Activated T-cell treated with anti-CD3 and anti-CD28 coated beads, Interleukin-2, amount 50 U/mL, for 4 hours (primary cell): ENCODE measurements around the gene RILPL1. TPM values are rescaled to one million over a fixed set of nuclear protein-coding genes. Genes with fewer than 3 reads are reported as not detected.
"Not testable (repeated sequence)": the region's sequence is repeated elsewhere in the genome, so short reads cannot be mapped to it uniquely, and the experiment has no call there.

Experiments
- ATAC-seq, 2 donors: fragments of 200-7000 bp; cut with Tn5 transposase; one replicate each; pipeline ENCODE4 v1.10.0; 2021
- DNase-seq: peaks from one replicate; pipeline ENCODE4 v3.0.0-alpha.2; 2020
- H3K27me3 Mint-ChIP-seq: one replicate; pipeline ENCODE4 v1.8.0; 2021; ENCODE audit warnings: low read depth, mixed read lengths
- H3K36me3 Mint-ChIP-seq: one replicate; pipeline ENCODE4 v1.8.0; 2022; ENCODE audit warnings: mixed read lengths; ENCODE audit not compliant: insufficient read depth
- H3K4me1 Mint-ChIP-seq: one replicate; pipeline ENCODE4 v1.8.0; 2021; ENCODE audit warnings: low read depth, mixed read lengths
- H3K4me3 Mint-ChIP-seq: one replicate; pipeline ENCODE4 v1.8.0; 2021; ENCODE audit warnings: mild to moderate bottlenecking, moderate library complexity, mixed read lengths
- H3K9me3 Mint-ChIP-seq: one replicate; pipeline ENCODE4 v1.8.0; 2021; ENCODE audit warnings: mixed read lengths
- total RNA-seq, 3 donors: library from RNA; stranded (reverse); gene quantifications; one replicate each; pipeline ENCODE4 v1.2.1, GENCODE V29; 2021

Gene RILPL1
- total RNA-seq, 3 donors from 2014 or later: 2.6 to 3.3 (median 2.9) TPM

DNA sequence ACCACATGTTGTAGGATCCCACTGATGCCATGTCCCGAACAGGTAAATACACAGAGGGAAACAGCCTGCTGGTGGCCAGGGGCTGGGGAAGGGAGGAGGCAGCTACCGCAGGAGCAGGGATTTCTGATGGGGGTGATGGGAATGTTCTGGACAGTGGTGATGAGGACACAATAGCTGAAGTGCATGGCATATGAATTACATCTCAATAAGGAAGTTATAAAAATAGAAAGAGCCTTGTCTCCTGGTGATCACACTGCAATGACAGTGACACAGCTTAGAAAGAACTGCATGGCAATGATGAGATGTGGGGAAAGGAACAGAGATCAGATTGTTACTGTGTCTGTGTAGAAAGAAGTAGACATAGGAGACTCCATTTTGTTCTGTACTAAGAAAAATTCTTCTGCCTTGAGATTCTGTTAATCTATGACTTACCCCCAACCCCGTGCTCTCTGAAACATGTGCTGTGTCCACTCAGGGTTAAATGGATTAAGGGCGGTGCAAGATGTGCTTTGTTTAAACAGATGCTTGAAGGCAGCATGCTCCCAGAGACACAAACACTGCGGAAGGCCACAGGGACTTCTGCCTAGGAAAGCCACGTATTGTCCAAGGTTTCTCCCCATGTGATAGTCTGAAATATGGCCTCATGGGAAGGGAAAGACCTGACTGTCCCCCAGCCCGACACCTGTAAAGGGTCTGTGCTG is 41.0 kb downstream of the RILPL1 start:
- not testable (repeated sequence) for H3K4me1 Mint-ChIP-seq, H3K27me3 Mint-ChIP-seq, H3K9me3 Mint-ChIP-seq, H3K36me3 Mint-ChIP-seq, ATAC-seq, H3K4me3 Mint-ChIP-seq, DNase-seq

GRCh38 chr12:123491481-123491880 is 42.0 kb downstream of the RILPL1 start:
- DNase-seq (no peak), ATAC-seq (no peak)
- Mint-ChIP-seq H3K9me3 (no peaks in the 10 kb centered on the region), H3K27me3 (no peaks in the 10 kb centered on the region), H3K4me3 (no peak overlapping the region), H3K36me3 (no peaks in the 10 kb centered on the region), H3K4me1 (no peaks in the 10 kb centered on the region)

GRCh38 chr12:123491056-123491455 is 42.5 kb downstream of the RILPL1 start:
- no peaks in the 10 kb centered on the region for H3K36me3 Mint-ChIP-seq
- H3K4me1 Mint-ChIP-seq: peaks cover 1% of the 10 kb centered on the region
- H3K27me3 Mint-ChIP-seq: no peaks in the 10 kb centered on the region
- no peak for ATAC-seq
- no peak for DNase-seq
- no peaks in the 10 kb centered on the region for H3K9me3 Mint-ChIP-seq
- no peak overlapping the region for H3K4me3 Mint-ChIP-seq

DNA sequence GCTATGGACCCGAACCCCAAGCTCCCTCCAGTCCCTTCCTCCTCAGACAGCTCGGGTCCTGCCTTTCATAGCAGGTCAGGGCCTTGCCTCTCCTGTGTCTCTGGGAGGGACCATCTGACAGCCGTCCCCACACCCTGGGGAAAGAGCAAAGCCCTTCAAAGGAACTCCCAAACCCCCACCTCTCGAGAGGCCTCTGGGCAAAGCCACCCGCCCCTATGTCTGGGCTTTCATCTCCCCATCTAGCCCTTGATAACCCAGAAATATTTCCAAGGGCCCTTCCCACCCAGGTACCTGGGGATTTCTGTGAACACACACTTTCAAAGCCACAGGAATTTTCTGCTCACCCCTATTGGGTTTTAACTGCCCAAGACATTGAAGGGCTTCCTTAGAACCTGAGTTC is 43.4 kb downstream of the RILPL1 start:
- ATAC-seq (no peak), DNase-seq (no peak)
- H3K4me3 Mint-ChIP-seq: no peak overlapping the region
- H3K9me3 Mint-ChIP-seq: no peaks in the 10 kb centered on the region
- H3K36me3 Mint-ChIP-seq: no peaks in the 10 kb centered on the region
- no peaks in the 10 kb centered on the region for H3K27me3 Mint-ChIP-seq
- peaks cover 3% of the 10 kb centered on the region for H3K4me1 Mint-ChIP-seq

- peaks cover 8% of the 10 kb centered on the region for H3K4me1 Mint-ChIP-seq
- ATAC-seq: no peak
- H3K36me3 Mint-ChIP-seq: no peaks in the 10 kb centered on the region
- no peaks in the 10 kb centered on the region for H3K27me3 Mint-ChIP-seq
- no peak for DNase-seq
- no peaks in the 10 kb centered on the region for H3K9me3 Mint-ChIP-seq
- no peak overlapping the region for H3K4me3 Mint-ChIP-seq
Observed at GRCh38 chr12:123489580-123489979, 43.9 kb downstream of the RILPL1 start.

DNA sequence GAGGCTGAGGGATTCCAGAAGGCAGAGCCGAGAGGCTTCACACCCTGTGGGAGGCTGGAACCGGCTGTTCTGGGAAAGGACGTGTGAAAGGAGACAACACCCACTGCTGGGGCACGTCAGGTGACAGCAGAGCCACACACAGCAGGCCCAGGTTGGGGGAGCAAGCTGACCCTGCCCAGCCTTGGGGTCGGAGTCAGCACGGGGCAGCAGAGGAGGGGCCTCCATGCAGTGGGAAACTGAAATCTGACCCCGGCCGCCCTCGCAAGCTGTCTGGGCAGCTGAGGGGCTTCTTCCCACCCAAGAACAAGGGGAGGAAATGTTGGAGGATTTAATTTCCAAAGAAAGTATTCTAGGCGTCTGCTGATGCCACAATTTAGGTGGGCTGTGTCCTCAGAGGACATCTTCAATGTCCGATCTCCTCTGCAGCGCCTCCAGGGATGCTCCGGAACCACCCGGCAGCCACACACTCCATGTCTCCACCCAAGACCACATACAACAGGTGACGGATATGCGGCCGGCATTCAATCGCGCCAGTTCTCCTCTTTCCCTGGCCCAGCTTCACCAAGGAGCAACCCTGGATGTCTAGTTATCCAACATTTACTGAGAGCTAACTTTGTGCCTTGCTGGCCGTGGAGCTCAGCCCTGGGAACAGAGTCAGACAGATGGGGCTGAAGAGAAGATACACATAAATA is 44.8 kb downstream of the RILPL1 start:
- no peak overlapping the region for H3K4me3 Mint-ChIP-seq
- peaks cover 17% of the 10 kb centered on the region for H3K4me1 Mint-ChIP-seq
- no peaks in the 10 kb centered on the region for H3K36me3 Mint-ChIP-seq
- ATAC-seq (no peak), DNase-seq (no peak)
- no peaks in the 10 kb centered on the region for H3K9me3 Mint-ChIP-seq
- H3K27me3 Mint-ChIP-seq: no peaks in the 10 kb centered on the region

DNA sequence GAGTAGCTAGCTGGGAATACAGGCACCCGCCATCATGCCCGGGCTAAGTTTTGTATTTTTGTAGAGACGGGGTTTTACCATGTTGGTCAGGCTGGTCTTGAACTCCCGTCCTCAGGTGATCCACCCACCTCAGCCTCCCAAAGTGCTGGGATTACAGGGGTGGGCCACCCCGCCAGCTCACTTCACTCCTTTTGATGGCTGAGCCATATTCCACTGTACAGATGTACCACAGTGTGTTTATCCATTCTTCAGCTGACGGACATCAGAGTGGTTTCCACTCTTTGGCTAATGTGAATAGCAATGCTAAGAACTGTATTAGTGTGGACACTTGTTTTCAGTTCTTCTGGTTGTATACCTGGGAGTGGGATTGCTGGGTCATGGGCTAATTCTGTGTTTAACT is 46.1 kb downstream of the RILPL1 start:
- Mint-ChIP-seq H3K9me3 (no peaks in the 10 kb centered on the region), H3K4me1 (peaks cover 19% of the 10 kb centered on the region), H3K4me3 (no peak overlapping the region), H3K36me3 (no peaks in the 10 kb centered on the region), H3K27me3 (no peaks in the 10 kb centered on the region)
- ATAC-seq (no peak), DNase-seq (no peak)

DNA sequence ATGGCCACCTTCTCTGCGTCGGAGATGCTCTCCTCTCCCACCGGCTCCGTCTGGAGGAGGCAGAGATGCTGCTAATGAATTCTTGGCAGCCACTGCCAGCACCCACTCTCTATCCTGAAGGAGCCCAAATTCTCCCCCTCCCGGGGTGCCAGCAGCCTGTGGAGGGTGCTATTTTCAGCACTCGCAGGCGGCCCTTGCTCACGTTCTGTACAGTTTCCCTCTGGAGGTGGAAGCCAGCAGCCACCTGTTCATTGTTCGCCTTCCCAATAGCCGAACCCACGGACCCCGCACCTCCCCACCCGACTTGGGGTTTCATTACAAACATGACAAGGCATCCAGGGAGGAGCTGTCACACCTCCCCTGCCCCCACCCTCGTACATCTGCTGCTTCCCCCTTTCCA is 47.8 kb downstream of the RILPL1 start:
- Mint-ChIP-seq H3K9me3 (no peaks in the 10 kb centered on the region), H3K27me3 (no peaks in the 10 kb centered on the region), H3K36me3 (no peaks in the 10 kb centered on the region), H3K4me1 (peaks cover 19% of the 10 kb centered on the region), H3K4me3 (no peak overlapping the region)
- ATAC-seq: no peak
- DNase-seq: no peak

DNA sequence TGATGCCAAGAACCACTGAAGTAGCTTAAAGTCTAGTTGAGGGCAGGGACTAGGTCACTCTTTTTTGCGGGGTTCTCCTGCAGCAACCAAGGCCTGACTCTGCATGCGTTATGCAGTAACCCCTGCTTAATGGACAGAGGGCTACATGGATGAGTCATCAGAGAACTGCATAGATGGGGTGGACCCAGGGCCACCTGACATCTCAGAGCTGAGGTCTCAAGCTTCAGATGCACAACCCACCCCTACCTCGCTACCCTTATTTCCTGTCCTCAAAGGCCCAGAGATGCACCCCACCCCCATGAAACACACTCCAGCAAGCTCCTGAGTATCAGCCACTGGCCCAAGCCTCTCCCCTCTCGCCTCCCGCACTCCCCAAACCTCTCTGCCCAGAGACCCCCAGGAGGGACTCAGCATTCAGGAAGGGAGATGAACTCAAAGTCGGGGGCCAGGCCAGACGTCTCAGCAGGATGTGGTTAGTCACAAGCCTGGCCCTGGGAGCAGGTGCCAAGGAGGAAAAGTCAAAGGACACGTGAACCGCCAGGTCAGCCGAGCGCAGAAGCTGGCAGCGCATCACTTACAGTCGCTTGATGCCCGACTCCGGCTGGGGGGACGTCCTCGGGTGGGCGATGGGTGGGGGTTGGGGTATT is 49.8 kb downstream of the RILPL1 start:
- no peak overlapping the region for H3K4me3 Mint-ChIP-seq
- H3K4me1 Mint-ChIP-seq: peaks cover 27% of the 10 kb centered on the region
- no peaks in the 10 kb centered on the region for H3K27me3 Mint-ChIP-seq
- H3K36me3 Mint-ChIP-seq: no peaks in the 10 kb centered on the region
- no peaks in the 10 kb centered on the region for H3K9me3 Mint-ChIP-seq
- DNase-seq (no peak), ATAC-seq (peak in 1 of 2 donors; percentile 46)

- Mint-ChIP-seq H3K27me3 (no peaks in the 10 kb centered on the region), H3K36me3 (no peaks in the 10 kb centered on the region), H3K4me3 (no peak overlapping the region), H3K4me1 (peaks cover 27% of the 10 kb centered on the region), H3K9me3 (no peaks in the 10 kb centered on the region)
- DNase-seq (no peak), ATAC-seq (no peak)
Observed at GRCh38 chr12:123482876-123483275, 50.6 kb downstream of the RILPL1 start.

DNA sequence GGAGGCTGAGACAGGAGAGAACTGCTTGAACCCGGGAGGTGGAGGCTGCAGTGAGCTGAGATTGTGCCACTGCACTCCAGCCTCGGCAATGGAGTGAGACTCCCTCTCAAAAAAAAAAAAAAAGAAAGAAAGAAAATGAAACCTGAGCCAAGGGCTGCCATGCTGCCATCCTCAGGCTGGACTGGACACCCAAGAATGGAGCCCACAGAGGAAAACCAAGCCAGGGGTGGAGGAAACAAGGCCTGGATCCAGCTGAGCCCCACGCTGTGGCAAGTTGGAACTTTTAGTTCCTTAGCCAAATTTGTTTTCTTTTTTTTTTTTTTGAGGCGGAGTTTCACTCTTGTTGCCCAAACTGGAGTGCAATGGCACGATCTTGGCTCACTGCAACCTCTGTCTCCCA is 52.3 kb downstream of the RILPL1 start:
- H3K9me3 Mint-ChIP-seq: not testable (repeated sequence)
- peaks cover 32% of the 10 kb centered on the region for H3K4me1 Mint-ChIP-seq

GRCh38 chr12:123479442-123480180 is 53.9 kb downstream of the RILPL1 start:
- ATAC-seq (no peak), DNase-seq (no peak)
- Mint-ChIP-seq H3K9me3 (no peaks in the 10 kb centered on the region), H3K4me1 (peaks cover 35% of the 10 kb centered on the region), H3K27me3 (no peaks in the 10 kb centered on the region), H3K36me3 (no peaks in the 10 kb centered on the region), H3K4me3 (no peak overlapping the region)

More for the DNA sequence above, 52.3 kb downstream of the RILPL1 start:
- H3K36me3 Mint-ChIP-seq, H3K4me3 Mint-ChIP-seq, DNase-seq, ATAC-seq, H3K27me3 Mint-ChIP-seq: not testable (repeated sequence)

- no peak for ATAC-seq
- Mint-ChIP-seq H3K4me1 (peaks cover 33% of the 10 kb centered on the region), H3K9me3 (no peaks in the 10 kb centered on the region), H3K4me3 (no peak overlapping the region), H3K36me3 (no peaks in the 10 kb centered on the region), H3K27me3 (no peaks in the 10 kb centered on the region)
- no peak for DNase-seq
Observed at GRCh38 chr12:123478762-123479161, 54.8 kb downstream of the RILPL1 start.

DNA sequence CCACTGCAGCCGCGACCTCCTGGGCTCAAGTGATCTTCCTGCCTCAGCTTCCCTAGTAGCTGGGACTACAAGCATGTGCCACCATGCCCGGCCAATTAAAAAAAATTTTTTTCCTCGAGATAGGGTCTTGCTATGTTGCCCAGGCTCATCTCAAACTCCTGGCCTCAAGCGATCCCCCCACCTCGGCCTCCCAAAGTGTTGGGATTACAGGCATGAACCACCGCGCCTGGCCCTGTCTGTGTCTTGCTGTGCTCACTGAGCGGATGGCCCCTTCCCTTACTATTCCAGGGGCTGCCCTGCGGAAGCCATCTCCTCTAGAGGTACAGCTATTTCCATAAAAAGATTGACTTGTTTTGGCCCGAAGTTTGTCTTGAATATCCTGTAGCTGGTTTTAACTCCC is 55.5 kb downstream of the RILPL1 start:
- Mint-ChIP-seq H3K36me3 (no peaks in the 10 kb centered on the region), H3K9me3 (no peaks in the 10 kb centered on the region), H3K27me3 (no peaks in the 10 kb centered on the region), H3K4me1 (peaks cover 30% of the 10 kb centered on the region), H3K4me3 (no peak overlapping the region)
- ATAC-seq (no peak), DNase-seq (no peak)
